WTC11 (cell line): ENCODE results near the gene PDLIM5. TPM values are rescaled to one million over a fixed set of nuclear protein-coding genes. Genes with fewer than 3 reads are reported as not detected.

Experiments
- ATAC-seq: fragments of 200-7000 bp; cut with Tn5 transposase; 2 replicates; pipeline ENCODE4 v1.10.0; 2021; ENCODE audit warnings: mild to moderate bottlenecking, moderate library complexity
- CTCF ChIA-PET: fragments of 300-600 bp; sonication (Branson Sonifier 250); formaldehyde crosslinking; loops from one replicate; lab custom pipeline; 2021; ENCODE audit warnings: antibody characterized with exemption; lab: Charles Lee
- POLR2A ChIA-PET: fragments of 350-600 bp; sonication (Branson Sonifier 250); formaldehyde crosslinking; loops from one replicate; lab custom pipeline; 2021; ENCODE audit warnings: antibody characterized with exemption; lab: Charles Lee
- DNase-seq: peaks from one replicate; pipeline ENCODE4 v3.0.0; 2021; ENCODE audit warnings: low spot score
- H3K27ac Mint-ChIP-seq: 2 replicates; pipeline ENCODE4 v1.8.0; 2021; ENCODE audit warnings: mixed read lengths
- H3K27me3 Mint-ChIP-seq: 2 replicates; pipeline ENCODE4 v1.8.0; 2021; ENCODE audit warnings: low read depth, mild to moderate bottlenecking, moderate library complexity, mixed read lengths
- H3K36me3 Mint-ChIP-seq: 2 replicates; pipeline ENCODE4 v1.8.0; 2021; ENCODE audit warnings: mixed read lengths
- H3K4me1 Mint-ChIP-seq: 2 replicates; pipeline ENCODE4 v1.8.0; 2022; ENCODE audit warnings: mixed read lengths
- H3K4me3 Mint-ChIP-seq: 2 replicates; pipeline ENCODE4 v1.8.0; 2021; ENCODE audit warnings: mild to moderate bottlenecking, moderate library complexity, mixed read lengths
- H3K9me3 Mint-ChIP-seq: 2 replicates; pipeline ENCODE4 v1.8.0; 2021; ENCODE audit warnings: mixed read lengths
- CBFB ChIP-seq: sonication (generic); formaldehyde crosslinking; IDR thresholded peaks from 2 replicates; pipeline ENCODE4 v1.8.1; 2022; ENCODE audit warnings: mild to moderate bottlenecking, low read depth, missing genetic modification reagents
- HMGA2 ChIP-seq: fragments of 250-450 bp; sonication (Bioruptor Pico); IDR thresholded peaks from 2 replicates; pipeline ENCODE4 v1.4.0; 2021; ENCODE audit warnings: mild to moderate bottlenecking, moderate library complexity
- NR1H2 ChIP-seq: sonication (generic); formaldehyde crosslinking; IDR thresholded peaks from 2 replicates; pipeline ENCODE4 v1.9.0; 2021; ENCODE audit warnings: mild to moderate bottlenecking, moderate library complexity, missing genetic modification reagents
- SMAD4 ChIP-seq: sonication (generic); formaldehyde crosslinking; IDR thresholded peaks from 2 replicates; pipeline ENCODE4 v1.8.0; 2022; ENCODE audit warnings: mild to moderate bottlenecking, missing genetic modification reagents
- ZNF317 ChIP-seq: sonication (generic); formaldehyde crosslinking; IDR thresholded peaks from 2 replicates; pipeline ENCODE4 v1.8.1; 2023; ENCODE audit warnings: low read depth, mild to moderate bottlenecking, moderate library complexity, missing genetic modification reagents, borderline replicate concordance
- ZNF396 ChIP-seq: fragments of 250-450 bp; sonication (Bioruptor Pico); IDR thresholded peaks from 2 replicates; pipeline ENCODE4 v1.8.0; 2021; ENCODE audit warnings: mild to moderate bottlenecking, moderate library complexity, borderline replicate concordance
- total RNA-seq: library from RNA; stranded (reverse); gene quantifications from 3 replicates; pipeline ENCODE4 v1.2.3, GENCODE V29; 2021
- TF ChIP-seq, protein P1 (sequence below): fragments of 250-450 bp; sonication (Bioruptor Pico); IDR thresholded peaks from 2 replicates; pipeline ENCODE4 v1.9.0; 2021; ENCODE audit warnings: mild to moderate bottlenecking, borderline replicate concordance
- TF ChIP-seq, protein P2 (sequence below): fragments of 250-450 bp; sonication (Bioruptor Pico); conservative IDR thresholded peaks from 2 replicates; pipeline ENCODE4 v1.9.0; 2021; ENCODE audit warnings: mild to moderate bottlenecking
- TF ChIP-seq, protein P3 (sequence below): fragments of 250-450 bp; sonication (Bioruptor Pico); IDR thresholded peaks from 2 replicates; pipeline ENCODE4 v2.1.2; 2022; ENCODE audit warnings: mild to moderate bottlenecking, moderate library complexity
- TF ChIP-seq, protein P4 (sequence below): sonication (generic); formaldehyde crosslinking; IDR thresholded peaks from 2 replicates; pipeline ENCODE4 v1.8.0; 2022; ENCODE audit warnings: mild to moderate bottlenecking, missing genetic modification reagents
- TF ChIP-seq, protein P5 (sequence below): sonication (generic); formaldehyde crosslinking; IDR thresholded peaks from 2 replicates; pipeline ENCODE4 v1.8.0; 2023; ENCODE audit warnings: missing genetic modification reagents
- TF ChIP-seq, protein P6 (sequence below): fragments of 200-600 bp; IDR thresholded peaks from 2 replicates; pipeline ENCODE4 v1.8.0; 2022; ENCODE audit warnings: antibody characterized with exemption
- TF ChIP-seq, protein P7 (sequence below): sonication (generic); formaldehyde crosslinking; IDR thresholded peaks from 2 replicates; pipeline ENCODE4 v1.8.1; 2023; ENCODE audit warnings: mild to moderate bottlenecking, missing genetic modification reagents
- TF ChIP-seq, protein P8 (sequence below): fragments of 250-450 bp; sonication (Bioruptor Pico); IDR thresholded peaks from 2 replicates; pipeline ENCODE4 v1.9.0; 2021; ENCODE audit warnings: mild to moderate bottlenecking

Gene PDLIM5
- total RNA-seq, 1 experiment from 2014 or later, result 51.5 TPM

DNA sequence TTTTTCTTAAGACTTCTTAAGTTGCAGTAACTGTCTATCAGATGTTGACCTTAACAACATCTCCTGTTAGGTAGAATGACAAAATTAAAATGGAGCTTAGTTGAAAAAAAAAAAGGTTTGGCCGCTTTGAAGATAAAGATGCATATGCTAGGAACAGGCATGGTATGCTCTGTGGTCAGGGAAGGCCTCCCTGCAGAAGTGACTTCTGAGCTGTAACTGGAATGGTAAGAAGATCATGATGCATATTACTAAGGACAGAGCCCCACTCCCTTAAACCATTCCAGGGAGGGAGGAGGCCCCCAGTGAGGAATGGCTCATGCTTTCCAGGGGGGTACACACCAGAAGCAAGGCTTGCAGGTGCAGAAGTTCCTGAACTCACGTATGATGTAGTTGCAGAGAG is 43.7 kb downstream of the PDLIM5 start (continued):
- TF ChIP-seq CBFB, result no peak
- TF ChIP-seq SMAD4 (CRISPR knock-in tag), result no peak
- TF ChIP-seq, protein P1, sequence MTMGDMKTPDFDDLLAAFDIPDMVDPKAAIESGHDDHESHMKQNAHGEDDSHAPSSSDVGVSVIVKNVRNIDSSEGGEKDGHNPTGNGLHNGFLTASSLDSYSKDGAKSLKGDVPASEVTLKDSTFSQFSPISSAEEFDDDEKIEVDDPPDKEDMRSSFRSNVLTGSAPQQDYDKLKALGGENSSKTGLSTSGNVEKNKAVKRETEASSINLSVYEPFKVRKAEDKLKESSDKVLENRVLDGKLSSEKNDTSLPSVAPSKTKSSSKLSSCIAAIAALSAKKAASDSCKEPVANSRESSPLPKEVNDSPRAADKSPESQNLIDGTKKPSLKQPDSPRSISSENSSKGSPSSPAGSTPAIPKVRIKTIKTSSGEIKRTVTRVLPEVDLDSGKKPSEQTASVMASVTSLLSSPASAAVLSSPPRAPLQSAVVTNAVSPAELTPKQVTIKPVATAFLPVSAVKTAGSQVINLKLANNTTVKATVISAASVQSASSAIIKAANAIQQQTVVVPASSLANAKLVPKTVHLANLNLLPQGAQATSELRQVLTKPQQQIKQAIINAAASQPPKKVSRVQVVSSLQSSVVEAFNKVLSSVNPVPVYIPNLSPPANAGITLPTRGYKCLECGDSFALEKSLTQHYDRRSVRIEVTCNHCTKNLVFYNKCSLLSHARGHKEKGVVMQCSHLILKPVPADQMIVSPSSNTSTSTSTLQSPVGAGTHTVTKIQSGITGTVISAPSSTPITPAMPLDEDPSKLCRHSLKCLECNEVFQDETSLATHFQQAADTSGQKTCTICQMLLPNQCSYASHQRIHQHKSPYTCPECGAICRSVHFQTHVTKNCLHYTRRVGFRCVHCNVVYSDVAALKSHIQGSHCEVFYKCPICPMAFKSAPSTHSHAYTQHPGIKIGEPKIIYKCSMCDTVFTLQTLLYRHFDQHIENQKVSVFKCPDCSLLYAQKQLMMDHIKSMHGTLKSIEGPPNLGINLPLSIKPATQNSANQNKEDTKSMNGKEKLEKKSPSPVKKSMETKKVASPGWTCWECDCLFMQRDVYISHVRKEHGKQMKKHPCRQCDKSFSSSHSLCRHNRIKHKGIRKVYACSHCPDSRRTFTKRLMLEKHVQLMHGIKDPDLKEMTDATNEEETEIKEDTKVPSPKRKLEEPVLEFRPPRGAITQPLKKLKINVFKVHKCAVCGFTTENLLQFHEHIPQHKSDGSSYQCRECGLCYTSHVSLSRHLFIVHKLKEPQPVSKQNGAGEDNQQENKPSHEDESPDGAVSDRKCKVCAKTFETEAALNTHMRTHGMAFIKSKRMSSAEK, result no peak
- TF ChIP-seq, protein P2, sequence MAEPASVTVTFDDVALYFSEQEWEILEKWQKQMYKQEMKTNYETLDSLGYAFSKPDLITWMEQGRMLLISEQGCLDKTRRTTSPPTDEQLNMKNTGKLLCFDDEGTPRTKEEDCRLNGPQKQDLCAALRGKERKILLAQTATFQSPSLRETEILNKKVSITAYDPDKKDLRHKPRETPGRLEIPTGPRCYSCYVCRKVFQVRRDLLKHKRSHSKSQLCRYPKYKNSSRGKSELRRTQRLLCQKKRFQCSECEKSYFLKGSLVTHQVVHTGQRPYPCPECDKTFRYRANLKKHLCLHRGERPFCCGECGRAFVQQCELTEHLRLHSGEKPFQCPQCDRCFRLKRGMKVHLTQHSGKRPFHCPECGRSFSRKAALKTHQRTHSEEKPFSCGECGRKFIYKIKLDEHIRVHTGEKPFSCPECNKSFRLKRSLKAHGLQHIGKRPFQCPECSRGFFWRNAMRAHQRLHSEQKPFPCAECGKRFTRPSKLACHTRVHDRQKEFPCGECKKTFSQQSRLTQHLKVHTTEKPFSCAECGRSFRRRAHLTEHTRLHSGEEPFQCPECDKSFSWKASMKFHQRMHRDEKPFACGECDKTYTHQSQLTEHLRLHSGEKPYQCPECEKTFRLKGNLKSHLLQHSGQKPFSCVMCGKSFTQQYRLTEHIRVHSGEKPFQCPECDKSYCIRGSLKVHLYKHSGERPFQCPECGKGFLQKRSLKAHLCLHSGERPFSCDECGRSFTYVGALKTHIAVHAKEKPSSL (CRISPR knock-in tag), result no peak
- TF ChIP-seq ZNF317 (CRISPR knock-in tag), result no peak
- TF ChIP-seq, protein P3, sequence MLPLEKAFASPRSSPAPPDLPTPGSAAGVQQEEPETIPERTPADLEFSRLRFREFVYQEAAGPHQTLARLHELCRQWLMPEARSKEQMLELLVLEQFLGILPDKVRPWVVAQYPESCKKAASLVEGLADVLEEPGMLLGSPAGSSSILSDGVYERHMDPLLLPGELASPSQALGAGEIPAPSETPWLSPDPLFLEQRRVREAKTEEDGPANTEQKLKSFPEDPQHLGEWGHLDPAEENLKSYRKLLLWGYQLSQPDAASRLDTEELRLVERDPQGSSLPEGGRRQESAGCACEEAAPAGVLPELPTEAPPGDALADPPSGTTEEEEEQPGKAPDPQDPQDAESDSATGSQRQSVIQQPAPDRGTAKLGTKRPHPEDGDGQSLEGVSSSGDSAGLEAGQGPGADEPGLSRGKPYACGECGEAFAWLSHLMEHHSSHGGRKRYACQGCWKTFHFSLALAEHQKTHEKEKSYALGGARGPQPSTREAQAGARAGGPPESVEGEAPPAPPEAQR (CRISPR knock-in tag), result no peak
- TF ChIP-seq, protein P4, sequence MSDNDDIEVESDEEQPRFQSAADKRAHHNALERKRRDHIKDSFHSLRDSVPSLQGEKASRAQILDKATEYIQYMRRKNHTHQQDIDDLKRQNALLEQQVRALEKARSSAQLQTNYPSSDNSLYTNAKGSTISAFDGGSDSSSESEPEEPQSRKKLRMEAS (CRISPR knock-in tag), result no peak

DNA sequence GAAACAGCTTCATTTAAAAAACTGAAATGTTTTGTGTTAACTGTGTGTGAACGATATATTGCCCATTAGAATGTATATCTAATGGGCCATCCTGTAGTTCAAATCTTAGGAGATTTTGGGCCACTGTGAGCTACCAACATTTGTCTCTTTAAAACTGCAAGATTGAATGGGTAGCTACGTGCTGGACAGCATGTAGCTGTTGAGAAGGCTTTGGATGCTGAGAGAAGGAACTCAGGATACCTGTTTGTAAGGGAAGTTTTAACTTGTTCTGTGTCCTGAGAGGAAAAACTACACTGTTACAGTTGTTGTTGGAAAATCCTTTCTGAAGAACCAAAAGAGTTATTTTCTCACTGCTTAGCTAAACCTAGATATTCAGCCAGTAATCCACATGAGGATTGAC is 45.9 kb downstream of the PDLIM5 start:
- Mint-ChIP-seq H3K36me3 (peaks cover 12% of the 10 kb centered on the region), H3K27me3 (no peaks in the 10 kb centered on the region), H3K9me3 (peaks cover 11% of the 10 kb centered on the region), H3K27ac (no peak overlapping the region), H3K4me1 (peaks cover 3% of the 10 kb centered on the region; the same call in 1 of the 2 replicates), H3K4me3 (no peak overlapping the region)
- DNase-seq, result no peak
- ChIA-PET CTCF (no interaction called here), POLR2A (no interaction called here)
- TF ChIP-seq, protein P5, sequence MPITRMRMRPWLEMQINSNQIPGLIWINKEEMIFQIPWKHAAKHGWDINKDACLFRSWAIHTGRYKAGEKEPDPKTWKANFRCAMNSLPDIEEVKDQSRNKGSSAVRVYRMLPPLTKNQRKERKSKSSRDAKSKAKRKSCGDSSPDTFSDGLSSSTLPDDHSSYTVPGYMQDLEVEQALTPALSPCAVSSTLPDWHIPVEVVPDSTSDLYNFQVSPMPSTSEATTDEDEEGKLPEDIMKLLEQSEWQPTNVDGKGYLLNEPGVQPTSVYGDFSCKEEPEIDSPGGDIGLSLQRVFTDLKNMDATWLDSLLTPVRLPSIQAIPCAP (CRISPR knock-in tag), result no peak
- no peak for TF ChIP-seq CBFB
- TF ChIP-seq HMGA2 (CRISPR knock-in tag), result no peak
- TF ChIP-seq, protein P6, sequence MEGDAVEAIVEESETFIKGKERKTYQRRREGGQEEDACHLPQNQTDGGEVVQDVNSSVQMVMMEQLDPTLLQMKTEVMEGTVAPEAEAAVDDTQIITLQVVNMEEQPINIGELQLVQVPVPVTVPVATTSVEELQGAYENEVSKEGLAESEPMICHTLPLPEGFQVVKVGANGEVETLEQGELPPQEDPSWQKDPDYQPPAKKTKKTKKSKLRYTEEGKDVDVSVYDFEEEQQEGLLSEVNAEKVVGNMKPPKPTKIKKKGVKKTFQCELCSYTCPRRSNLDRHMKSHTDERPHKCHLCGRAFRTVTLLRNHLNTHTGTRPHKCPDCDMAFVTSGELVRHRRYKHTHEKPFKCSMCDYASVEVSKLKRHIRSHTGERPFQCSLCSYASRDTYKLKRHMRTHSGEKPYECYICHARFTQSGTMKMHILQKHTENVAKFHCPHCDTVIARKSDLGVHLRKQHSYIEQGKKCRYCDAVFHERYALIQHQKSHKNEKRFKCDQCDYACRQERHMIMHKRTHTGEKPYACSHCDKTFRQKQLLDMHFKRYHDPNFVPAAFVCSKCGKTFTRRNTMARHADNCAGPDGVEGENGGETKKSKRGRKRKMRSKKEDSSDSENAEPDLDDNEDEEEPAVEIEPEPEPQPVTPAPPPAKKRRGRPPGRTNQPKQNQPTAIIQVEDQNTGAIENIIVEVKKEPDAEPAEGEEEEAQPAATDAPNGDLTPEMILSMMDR, result no peak
- TF ChIP-seq ZNF396 (CRISPR knock-in tag), result no peak
- TF ChIP-seq, protein P7, sequence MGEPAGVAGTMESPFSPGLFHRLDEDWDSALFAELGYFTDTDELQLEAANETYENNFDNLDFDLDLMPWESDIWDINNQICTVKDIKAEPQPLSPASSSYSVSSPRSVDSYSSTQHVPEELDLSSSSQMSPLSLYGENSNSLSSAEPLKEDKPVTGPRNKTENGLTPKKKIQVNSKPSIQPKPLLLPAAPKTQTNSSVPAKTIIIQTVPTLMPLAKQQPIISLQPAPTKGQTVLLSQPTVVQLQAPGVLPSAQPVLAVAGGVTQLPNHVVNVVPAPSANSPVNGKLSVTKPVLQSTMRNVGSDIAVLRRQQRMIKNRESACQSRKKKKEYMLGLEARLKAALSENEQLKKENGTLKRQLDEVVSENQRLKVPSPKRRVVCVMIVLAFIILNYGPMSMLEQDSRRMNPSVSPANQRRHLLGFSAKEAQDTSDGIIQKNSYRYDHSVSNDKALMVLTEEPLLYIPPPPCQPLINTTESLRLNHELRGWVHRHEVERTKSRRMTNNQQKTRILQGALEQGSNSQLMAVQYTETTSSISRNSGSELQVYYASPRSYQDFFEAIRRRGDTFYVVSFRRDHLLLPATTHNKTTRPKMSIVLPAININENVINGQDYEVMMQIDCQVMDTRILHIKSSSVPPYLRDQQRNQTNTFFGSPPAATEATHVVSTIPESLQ (CRISPR knock-in tag), result no peak
- no peak for TF ChIP-seq NR1H2 (CRISPR knock-in tag)
- TF ChIP-seq, protein P8, sequence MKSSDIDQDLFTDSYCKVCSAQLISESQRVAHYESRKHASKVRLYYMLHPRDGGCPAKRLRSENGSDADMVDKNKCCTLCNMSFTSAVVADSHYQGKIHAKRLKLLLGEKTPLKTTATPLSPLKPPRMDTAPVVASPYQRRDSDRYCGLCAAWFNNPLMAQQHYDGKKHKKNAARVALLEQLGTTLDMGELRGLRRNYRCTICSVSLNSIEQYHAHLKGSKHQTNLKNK, result no peak
- no peak for ATAC-seq
